Stimulated activated CD4-positive, alpha-beta T cell treated with anti-CD3 and anti-CD28 coated beads, Interleukin-15, amount 100 ng/mL, for 24 hours (primary cell): ENCODE measurements around the gene ZFP1.

Source experiments
- DNase-seq: peaks from one replicate; pipeline ENCODE4 v3.0.0-alpha.2; 2020

Gene ZFP1

DNA sequence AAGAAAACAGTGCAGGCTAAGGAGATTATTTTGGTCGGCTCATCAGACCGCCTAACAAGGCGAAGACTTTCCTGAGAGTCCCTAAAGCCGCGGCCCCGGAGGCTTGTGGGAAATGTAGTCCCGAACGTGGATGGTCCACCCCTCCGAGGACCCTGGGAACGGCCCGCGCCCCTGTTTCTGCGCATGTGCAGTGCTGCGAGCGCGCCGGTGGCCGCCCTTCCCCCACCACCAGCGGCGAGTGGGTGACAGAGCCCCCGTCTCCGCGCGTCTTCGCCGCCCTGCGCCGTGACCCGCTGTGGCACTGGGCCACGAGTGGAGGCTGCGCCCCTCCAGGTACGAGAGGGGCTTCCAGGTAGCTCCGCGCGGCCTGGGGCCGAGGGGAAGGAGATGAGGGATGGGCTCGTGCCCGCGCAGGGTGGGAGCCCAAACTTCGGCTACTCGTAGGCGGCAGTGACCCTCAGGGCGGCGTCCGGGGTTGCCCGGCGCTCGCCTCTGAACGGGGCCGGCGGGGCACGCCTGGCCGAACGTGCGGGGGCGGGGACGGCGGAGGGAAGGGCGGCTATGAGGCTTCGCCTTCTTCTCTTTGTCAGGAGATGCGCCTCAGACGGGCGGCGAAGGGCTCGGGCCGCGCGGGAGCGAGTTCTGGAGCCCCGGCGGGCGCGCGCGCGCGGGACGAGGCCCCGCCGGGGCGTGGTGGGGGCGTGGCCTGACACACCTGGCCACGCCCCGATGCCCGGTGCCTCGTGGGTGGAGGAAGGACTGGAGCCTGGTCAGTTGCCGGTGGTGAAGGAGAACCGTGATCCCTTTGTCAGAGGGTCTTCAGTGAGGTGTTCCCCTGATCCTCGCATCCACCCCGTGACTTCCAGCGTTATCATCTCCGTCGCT, at the start of gene ZFP1:
Gene ZFP1 (plus strand): TSS at position 214 of the 885 bp plus-strand sequence. CDS start 4,428 bp downstream, outside the sequence.
- DNase-seq = peak; percentile 96

DNA sequence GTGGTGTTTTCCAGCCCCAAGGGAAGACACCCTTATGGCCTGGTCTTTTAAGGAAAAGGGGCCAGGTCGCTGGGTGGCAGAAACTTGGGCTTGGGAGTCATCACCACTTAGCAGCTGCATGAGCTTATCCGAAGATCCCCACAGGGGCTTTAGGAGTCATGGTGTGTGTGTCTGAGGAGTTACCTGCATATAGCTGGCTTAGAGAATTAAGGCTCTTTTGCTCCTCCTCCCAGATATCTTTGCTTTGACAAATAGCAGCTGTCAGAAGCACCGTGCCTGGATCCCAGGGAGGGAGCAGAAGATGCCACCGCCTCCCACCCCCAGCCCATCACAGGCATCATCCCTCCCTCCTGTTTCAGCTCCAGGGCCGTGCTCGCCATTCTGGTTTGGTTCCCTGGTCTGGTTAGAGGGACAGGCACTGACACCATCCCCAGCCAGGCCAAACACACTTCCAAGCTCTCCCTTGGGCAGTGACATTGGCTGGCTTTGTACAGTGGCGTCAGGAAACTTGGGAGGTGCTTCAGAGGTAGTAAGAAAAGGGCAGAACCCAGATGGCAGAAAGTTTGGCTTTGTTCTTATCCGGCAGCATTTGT, 49.2 kb upstream of the ZFP1 start:
- no peak for DNase-seq

DNA sequence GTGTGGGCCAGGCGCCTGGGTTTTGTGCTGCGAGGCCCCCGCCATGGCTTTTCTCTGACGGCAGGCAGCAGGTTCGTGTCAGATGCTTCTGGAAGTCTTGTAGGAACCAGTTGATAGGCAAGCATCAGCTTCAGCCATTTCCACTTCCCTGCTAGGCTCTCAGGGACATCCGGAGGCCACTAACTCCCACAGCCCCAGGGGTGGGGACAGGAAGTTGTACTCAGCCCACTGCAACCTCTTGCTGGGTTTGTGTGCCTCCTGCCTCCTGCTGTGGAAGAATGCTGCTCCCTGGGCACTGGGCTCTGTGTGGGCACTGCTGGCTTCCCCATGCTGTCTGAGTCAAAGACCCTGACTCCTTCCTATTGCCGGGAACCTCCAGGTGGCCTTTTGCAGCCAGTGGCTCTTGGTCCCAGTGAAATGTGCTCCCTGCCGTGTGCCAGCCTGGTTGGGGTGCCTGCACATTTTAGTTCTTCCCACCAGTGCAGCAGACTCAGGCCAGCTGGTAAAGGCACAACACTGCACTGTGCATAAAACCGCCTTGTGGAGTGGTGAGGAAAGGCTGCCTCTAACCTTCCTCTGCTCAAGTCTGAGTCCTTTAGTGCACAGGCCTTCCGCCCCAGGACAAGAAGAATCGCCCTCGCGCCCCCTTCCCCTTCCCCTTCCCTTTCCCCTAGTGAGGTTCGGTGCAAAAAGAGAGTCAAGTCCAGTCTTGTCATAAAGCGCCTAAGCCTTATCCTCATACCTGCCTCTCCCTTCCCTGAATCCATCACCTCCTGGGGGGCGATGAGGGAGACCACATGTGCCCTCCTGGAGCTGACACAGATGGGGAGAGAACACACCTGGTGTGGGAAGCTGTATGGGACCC, 48.4 kb upstream of the ZFP1 start:
- peak; percentile 65 for DNase-seq

DNA sequence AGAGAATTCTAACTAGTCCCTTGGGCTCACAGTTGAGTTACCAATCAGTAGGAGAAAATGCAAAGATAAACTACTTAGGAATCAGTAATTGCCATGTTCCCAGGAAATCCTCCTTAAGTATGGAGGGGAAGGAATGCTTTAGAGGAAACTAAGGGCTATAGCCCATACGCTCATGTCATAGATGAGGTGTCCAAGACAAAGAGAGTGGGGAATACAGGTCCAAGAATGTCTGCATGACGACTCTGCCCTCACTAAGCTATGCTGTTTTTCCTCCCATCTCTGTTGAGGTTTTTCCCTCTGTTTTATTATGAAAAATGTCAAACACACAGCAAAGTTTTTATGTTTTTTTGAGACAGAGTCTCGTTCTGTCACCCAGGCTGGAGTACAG, 47.7 kb upstream of the ZFP1 start:
- DNase-seq = no peak

DNA sequence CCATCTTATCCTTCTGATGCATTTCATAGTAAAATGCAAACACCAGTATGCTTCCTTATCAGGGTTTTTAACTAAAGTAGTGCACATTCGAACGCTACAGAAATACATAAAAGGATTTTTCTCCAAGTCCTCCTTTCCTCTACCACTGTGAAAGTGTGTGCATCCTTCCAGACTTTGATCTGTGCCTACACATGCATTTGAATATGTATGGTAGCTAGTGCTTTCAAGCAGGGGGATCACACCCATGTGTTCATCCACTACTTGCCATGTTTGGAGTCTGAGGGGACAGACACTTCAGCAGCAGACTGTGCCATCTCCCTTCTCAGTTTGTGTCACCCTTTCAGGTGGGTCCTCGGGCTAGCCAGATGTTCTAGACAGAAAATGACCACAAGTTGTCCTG, 46.7 kb upstream of the ZFP1 start:
- no peak for DNase-seq

DNA sequence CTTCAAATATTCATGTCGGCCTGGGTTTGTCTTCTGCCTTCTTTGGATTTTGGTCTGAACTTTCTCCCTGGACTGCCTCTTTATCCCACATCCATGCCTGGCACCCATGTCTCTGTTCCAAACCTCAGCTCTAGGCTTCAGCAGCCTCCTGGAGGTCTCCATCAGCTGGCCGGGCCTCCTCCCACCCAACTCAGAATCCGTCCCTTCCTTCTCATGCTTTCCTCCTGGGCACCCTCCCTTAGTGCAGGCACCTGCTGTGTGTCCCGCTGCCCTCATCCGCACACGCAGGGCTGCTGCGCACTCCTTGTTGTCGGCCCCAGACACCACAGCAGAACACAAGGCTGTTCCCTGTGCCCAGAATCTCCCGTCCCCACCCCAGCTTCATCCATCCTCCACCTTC, 45.7 kb upstream of the ZFP1 start:
- DNase-seq = no peak

DNA sequence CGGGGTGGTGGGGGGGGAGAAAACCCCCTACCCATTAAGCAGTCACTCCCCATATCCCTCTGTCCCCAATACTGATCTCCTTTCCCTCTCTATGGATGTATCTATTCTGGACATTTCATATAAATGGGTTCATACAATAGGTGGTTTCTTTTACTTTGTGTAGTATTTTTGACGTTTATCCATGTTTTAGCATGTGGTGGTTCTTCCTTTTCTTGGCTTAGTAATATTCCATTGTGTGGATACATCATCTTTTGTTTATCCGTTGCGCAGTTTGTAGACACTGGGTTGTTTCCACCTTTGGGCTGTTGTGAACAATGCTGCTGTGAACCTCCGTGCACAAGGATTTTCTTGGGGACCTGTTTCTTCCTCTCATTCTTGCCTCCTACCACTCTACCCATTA, 44.3 kb upstream of the ZFP1 start:
- DNase-seq = no peak

DNA sequence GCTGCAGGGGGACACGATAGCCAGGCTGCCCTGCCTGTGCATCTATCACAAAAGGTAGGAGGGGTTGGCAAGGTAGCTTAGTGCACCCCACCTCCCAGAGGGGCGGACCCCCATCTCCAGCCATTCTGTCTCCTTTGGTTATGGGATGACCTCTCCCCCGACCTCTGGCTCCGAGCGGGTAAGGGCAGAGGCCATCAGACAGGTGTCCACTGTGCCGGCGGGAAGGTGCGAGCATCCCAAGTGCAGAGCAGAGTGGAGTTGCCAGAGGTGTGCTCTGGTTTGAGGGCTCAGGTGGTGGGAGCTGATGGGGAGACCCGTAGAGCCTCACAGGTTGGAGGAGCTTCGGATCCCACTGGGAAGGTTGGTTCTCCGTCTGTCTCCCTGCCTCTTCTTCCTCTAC, 43.5 kb upstream of the ZFP1 start:
- no peak for DNase-seq

DNA sequence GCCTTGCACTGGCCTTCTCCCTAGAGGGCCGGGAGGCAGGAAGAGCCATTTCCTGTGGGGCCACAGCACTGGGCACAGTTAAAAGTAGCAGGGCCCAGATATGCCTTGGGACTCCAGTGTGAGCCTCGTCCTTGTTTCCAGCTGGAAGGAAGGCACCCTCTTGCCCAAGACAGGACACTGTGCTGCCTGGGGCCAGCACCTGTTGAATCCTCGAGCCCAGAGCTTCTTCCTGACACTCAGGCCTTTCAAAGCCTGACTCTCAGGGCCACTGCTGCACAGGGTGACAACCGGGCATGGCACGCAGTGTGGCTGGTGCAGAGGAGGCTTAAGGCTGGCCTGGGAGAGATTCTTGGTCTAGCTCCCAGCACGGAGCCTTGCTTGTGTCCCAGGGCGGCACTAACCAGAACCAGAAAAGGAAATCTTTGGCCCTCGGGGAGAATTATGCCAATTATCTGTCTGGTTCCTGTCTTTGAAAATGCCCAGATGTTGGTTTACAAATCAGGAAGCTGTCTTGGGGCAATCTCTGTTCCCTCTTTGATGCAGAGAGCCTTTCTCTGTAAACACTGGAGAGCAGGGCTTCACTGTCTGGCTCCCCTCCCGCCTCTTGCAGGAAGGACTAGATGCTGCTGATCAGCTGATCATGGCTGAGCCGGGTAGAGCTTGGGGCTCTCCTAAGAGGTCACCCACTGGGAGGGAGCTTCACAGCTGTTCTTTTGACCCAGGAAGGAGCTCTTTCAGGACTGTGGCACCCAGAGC, 42.8 kb upstream of the ZFP1 start:
- DNase-seq = no peak

DNA sequence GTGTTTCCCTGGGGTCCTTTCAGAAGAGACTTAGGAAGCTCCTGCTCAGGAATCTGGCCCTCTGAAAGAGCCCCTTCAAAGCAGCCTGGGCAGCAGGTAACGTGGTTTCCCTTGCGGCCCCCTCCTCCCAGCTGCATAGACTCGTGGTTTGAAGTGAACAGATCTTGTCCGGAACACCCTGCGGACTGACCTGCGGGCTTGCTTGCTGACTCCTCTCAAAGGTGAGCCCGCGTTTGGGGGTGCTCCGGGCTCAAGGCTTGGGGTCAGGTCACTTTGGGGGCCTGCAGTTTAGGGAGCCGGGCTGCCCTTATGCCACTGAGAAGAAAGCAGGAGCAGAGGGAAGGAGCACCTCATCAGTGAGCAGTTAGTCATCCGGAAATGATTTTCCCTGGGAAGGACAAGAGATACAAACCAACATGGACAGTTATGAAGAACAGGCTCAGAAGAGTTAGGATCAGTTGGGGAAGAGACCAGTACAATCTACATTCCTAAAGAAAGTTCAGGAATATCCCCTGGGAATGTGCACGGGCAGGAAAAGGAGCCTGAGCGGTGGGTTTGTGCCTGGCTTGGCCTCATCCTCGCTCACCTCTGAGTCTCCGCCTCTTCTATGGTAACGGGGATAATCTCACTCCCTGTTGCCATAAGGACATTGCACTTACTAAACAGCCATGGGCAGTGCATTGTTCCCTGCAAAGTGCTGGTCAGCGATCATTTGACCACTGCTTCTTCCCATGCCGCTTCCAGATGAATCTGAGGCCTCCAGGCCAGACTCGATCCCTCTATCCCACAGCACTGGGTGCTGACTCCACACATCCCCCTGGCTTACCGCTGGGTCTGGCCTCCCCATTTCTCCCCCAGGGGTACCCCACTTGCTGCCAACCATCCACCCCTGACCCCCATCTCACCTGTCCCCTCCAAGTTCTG, 41.7 kb upstream of the ZFP1 start:
- DNase-seq = no peak

DNA sequence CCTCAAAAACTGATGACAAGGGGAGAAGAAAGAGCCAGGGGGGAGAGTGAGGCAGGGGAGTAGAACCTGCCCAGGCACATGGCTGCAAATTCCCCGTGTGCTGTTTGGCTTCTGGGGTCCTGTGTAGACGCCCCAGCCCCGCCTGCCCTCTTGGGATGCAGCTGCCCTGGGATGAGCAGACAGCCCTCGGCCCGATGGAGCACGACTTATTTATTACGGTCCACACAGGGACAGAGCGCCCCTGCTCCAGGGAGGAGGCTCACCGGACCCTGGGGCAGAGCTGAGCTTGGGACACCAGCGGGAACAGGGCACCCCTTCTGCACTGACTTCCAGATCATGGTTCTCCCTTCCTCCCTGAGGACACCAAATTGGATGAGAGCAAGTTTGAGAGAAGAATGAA, 40.8 kb upstream of the ZFP1 start:
- DNase-seq = no peak

DNA sequence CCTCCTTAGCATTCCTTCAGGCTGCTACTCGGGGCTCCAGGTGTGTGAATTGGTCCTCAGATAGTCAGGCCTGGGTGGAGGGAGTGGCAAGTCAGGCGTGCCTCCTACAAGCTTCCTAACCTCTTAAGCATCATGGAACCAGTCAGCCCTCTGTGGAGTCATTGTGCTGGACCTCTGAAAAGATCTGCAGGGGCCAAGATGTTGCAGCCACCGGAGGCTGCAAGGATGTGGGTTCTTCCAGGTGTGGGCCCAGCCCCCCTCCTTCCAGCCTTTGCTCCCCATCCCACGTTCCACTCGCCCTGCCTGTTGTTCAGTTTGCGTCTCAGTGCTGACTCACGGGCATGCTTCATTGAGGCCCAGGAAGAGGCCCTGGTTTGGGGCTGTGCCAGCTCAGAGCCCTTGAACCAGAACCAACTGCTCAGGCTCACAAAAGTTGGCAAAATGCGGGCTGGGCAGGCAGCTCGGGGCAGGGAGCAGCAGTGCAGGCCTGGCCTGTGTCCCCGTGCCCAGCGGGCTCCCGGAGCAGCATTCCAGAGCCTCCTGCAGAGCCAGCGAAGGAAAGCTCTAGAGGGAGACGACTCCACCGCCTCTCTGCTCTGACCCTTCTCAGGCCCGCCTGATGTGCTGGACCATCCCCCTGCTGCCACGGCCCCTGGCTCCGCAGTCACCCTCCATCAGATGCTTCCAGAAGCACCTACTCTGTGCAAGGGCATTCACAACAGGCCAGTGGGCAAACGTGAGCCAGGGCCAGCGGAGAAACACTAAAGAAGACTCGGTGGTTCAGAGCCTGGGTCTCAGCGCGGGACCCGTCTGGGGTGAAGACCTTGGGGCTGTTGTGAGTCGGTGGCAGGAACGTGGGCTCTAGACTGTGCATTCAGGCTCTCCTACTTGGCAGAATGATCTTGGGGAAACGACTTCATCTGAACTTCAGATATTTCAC, 39.3 kb upstream of the ZFP1 start:
- DNase-seq = peak; percentile 90

DNA sequence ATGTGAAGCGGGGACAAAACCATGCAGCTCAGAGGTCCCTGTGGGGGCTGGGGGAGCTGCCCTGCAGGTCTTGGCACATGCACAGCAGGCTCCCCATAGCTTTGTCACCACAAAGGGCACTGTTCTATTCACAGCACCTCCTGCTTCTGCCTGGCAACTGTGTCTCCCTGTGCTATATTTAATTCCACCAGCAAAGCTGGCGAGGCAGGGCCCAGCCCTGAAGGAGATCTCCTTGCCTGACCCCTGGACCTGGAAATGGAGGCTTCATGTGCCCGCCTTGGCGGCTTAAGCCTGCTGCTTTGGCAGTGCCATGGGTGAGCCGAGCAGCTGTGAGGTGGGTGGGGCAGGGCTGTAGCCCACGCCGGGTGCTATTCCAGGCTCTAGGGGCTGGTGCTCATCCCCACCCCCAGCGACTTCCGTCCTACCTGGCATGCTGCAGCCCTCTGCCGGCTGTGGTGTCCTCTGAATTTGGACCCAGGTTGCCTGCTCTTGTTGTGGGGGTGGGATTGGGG, 38.5 kb upstream of the ZFP1 start:
- DNase-seq = peak; percentile 32

DNA sequence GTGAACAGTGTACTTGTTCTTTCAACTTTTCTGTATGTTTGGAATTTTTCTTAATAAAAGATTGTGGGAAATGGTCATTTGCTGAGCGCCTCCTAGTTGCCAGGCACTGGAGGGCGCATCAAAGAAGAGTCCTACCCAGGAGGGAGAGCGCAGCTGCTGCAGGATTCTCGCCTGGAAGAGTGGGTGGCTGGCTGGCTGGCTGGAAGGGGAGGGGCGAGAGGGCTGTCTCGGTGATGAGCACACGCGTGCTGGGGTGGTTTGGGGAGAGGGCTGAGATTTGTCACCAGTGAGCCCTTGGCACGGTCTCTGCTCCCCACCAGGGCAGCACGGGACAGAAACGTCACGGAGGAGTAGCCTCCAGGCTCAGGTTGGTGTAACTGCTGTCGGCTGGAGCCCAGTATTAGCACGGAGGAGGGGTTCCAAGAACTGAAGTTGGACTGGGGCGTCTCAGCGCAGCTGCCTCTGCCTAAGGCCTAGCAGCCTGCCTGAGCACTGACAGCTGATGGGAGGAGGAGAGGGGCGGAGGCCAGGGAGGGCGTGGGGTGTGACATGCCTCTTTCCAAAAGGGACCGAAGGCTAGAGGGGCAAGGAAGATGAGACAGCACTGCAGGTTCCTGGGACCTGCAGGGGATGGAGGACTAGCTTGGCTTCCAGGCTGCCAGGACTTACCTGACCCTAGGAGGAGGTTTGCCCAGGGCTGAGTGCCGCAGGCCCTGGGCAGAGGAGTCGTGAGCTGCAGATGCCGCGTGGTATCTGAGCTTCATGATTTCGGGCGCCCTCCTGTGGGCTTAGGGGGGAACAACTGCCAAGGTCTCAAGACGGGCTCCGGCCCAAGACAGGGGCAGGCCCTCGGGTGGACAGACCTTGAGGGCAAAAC, 37.4 kb upstream of the ZFP1 start:
- peak; percentile 87 for DNase-seq

DNA sequence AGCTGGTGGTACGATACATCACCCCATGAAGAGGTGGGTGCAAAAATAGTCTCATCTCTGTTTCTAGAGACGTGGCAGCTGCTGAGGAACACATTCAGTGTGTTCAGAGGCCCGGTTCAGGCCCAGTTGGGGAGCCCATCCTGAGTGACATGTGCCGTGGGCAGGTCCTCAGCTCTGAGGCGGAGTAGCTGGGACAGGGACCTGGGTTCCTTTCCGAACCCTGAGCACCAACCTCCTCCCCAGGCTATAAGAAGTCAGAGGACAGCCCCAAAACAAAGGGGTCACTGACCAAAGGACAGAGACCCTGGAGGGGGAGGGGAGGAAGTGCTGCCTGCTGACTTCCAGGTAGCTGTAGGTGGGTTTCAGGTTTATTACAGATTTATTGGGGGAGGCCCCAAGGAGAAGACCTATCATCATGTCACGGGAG, 36.8 kb upstream of the ZFP1 start:
- no peak for DNase-seq

DNA sequence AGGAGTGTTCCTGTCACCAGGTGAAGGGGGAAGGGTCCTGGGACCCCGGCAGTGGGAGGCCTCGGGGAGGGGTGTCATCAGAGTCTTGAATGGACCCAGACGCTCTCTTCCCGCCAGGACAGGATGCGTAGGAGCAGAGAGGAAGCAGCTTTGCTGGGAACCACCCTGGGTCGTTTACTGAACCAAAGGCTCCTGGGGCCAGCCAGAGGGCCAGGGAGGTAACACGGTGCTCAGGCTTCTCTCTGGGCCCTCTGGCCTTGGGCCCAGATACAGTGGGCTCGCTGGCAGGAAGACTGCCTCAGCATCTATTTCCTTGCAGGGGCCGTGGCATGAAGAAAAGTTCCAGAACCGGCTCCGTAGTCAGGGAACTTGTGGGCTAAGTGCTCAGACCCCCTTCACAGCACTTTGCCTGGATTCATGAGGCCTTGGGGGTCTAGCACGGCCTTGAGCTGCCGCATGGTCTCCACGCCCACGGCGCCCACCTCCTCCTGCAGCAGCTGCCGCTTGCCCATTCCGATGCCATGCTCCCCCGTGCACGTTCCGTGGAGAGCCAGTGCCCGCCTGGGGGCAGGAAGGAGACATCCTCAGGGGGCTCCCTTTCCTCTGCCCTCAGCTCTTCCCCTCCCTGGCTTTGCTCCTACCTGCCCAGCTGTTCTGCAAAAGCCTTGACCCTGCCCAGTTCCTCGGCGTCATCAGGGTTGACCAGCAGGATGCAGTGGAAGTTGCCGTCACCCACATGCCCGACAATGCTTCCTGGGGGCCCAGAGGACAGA, 36.2 kb upstream of the ZFP1 start:
- no peak for DNase-seq

DNA sequence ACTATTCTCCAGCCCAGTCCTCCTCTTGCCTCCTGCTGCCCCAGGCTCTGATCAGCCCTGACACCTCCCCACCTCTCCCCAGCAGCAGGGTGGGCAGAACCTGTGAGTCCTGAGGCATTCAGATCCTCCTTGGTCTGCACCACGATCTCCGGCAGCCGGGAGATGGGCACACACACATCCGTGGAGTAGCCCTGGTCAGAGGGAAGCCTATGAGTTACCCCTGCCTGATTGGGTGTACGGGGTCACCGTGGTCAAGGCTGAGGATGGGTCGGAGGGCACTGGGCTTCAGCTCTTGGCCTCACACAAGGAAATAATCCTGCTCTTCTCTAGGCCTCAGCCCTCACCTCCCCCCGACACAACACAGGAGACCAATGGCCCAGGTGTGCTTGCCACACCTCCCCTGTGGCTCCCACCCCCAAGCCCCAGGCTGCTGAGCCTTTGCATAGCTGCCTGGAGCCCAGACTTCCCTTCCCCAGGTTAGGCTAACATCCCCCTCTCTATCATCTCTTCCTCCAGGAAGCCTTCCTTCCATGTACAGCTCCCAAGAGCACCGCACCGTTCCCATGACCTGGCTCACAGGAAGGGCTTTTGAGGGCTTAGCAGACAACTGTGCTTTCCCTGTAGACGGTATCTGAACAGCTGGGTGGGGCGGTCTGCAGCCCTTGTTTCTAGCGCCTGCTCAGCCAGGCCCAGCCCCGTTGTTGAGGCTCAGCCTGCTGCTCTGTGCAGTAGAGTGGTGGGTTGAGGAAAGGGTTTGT, 35.4 kb upstream of the ZFP1 start:
- no peak for DNase-seq
